GM21381 (cell line): ENCODE data around the gene ARHGAP6.

ENCODE experiments used
- ATAC-seq: cut with Tn5 transposase; IDR thresholded peaks from one replicate; pipeline ENCODE4 v1.9.1; 2021; ENCODE audit warnings: mild to moderate bottlenecking, moderate library complexity; ENCODE audit not compliant: unreplicated experiment

Gene ARHGAP6

DNA sequence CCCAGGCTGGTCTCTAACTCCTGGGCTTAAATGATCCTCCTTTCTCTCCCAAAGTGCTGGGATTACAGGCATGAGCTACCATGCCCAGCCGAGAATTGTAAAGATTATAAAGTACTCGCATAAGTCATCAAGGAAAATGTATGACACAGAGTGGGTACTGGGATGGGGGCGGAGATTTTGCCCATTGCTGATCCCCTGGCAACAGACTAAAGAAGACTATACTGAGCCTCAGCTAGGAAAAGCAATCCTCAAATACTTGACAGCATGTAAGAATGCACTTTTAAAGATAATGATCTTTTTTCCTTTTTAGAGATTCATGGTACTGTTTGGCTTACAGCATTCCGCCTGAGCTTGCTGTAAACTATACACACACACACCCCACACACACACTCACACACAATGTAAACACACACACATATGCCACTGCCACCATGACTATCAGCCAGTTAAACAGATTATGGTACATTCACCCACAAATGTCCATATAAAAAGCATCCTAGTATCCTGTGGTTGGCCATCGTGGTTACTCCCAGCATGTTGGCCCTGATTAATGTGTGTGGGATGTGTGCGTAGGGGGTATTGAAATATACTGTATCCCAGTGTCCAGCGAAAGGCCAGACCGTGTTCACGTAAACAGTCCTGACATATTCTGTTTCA, 259.5 kb downstream of the ARHGAP6 start:
- ATAC-seq = no peak

DNA sequence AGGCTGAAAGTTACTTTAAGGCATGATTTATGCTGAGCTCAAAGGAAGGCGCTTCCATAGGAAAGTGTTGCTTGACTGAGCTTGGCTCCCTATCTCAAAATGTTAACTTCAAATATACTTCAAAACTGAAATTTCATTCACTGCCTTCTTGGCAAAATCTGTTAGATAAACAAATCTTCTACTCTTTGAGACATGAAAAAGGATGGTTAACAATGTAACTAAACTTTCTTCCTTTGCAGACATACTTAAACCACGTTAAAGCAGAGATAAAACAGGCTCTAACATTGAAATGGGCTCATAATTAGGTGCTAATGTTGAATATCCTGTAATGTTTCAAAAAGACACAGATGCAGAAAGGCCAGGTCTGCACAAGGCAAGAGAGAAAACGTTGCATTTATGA, 262.1 kb downstream of the ARHGAP6 start:
- no peak for ATAC-seq

DNA sequence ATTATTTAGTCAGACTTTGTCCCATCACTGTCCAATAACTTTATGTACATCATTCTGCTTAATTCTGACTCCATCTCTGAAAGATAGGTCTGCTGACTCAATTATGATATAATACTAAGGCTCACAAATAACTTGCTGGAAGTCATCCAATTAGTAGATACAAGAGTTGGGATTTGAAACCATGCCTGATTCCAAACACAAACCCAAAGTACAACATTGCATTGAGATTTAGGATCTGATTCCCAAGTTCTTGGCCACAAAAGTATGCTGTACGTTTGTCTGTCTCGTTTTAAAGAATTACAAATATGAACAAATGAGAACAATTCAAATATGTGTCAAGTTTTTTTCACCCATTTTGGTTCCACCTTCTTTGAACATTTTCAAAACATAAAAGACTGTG, 263.8 kb downstream of the ARHGAP6 start:
- ATAC-seq = no peak

DNA sequence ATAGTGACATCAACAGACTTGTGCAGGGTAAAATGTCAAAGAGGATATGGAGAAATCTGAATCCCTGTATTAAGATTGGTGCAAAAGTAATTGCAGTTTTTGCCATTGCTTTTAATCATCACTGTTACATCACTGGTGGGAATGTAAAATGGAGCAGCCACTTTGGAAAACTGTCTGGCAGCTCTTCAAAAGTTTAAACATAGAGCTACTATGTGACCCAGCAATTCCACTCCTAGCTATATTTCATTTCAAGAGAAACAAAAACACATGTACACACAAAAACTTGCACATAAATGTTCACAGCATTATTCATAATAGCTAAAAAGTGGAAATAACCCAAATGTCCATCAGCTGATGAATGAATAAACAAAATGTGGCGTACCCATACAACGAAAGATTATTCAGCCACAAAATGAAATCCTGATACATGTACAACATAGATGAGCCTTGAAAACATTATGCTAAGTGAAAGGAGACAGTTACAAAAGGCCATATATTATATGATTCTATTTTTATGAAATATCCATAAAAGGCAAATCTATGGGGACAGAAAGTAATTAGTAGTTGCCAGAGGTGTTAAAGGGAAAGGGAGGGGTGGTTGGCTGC, 266.1 kb downstream of the ARHGAP6 start:
- ATAC-seq = no peak

DNA sequence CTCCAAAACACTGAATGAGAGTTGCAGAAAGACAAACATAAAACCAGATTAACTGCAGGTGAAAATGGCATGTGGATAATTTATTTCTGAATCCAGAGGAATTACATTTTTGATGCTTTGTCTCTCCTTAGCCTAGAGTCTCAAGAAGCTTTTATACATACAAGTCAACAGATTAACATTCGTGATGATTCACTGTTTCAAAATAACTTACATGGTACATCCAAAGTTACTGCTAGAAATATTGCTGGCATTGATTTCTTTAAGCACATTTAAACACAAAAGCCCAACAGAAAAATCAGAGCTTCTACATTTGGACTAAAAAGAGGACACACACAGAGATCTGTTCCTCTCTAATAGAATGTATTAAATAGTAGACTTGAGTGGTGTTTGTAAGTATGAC, 266.9 kb downstream of the ARHGAP6 start:
- ATAC-seq = no peak

DNA sequence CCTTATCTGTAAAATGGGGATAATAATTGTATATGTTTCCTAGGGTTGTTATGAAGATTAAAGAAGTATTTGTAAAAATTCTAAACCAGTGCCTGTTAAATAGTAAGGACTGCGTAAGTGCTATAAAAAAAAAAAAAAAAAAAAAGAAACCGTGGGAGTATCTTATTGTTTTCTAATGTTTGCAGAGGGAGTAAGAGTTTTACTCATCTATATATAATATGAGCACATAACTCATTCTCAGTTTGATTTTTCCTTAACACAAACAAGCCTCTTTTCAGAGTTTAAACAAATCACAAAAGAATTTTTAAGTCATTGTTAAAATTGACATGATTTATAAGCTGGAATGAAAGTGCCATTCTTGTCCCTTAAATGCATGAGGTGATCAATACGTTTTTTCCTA, 267.6 kb downstream of the ARHGAP6 start:
- ATAC-seq = no peak

DNA sequence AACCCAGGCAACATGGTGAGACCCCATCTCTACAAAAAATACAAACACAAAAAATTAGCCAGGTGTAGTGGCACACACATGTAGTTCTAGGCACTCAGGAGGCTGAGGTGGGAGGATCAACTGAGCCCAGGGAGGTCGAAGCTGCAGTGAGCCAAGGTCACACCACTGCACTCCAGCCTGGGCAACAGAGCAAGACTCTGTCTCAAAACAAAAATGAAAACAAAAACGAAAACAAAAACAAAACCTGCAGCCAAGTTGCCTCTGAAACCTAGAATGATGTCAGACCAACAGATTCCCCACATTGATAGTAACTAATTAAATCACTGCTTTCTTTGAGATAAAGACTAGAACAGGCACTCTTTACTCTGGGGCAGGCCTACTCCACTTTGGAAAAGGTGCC, 268.0 kb downstream of the ARHGAP6 start:
- peak; percentile 92 for ATAC-seq

DNA sequence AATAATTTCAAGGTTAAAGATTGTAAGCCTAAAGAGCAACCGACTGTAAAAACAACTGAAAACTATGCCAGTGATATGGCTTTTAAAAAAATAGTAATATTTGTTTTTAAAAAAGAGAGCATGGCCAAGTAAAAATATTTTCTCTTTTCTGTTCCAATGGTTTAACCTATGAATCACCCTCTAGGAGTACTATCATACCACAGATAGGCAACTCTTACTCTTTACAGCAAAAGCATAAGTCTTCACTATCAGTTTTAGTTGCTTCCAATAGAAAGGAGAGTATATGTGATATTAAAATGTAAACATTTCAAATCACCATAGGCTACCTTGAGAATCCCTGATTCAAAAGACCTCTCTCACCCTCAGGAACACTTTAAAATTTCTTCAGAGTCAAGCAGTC, 269.9 kb downstream of the ARHGAP6 start:
- ATAC-seq = no peak

DNA sequence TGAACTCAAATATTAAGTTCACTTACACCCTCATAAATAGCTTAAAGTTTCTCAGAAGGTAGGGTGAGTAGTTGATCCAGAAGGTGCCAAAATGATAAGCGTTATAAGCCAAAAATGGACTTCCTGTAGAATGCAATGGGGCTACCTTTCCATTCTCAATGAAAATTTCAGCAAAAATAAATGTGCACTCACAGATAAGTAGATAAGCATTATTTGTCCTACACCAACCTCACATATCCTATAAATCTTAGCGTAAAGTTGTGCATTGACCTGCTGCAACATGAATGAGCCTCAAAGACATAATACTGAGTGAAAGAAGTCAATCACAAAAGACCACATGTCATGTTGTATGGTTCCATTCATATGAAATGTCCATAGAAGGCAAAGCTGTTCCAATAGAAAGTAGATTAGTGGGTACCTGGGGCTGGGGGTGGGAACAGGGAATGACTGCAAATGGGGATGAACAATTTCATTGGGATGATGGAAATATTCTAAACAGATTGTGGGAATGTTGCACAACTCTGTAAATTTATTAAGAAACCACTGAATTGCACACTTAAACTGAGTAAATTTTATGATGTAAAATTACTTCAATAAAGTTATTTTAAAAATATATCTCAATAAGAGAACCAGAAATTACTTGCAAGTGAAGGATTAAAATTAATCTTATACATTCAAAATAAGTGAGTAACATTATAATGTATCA, 271.6 kb downstream of the ARHGAP6 start:
- ATAC-seq = no peak

DNA sequence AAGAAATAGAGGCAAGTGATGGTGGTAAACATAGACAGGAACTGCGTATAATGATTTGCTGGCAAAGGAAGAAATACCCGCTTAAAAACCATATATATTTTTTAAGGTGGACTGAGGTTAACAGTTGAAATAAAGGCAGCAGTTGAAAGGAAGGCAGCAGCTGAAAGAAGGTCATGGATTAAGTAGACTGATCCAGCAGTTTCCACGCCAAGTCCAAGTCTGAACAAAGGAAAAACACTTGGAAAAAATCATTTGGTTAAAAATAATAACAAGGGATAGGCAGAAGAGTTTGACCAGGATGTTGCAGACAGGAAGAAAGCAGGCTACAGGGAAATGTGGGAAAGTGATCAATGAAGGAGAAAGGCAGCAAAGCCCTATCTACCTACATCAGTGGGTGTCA, 278.9 kb downstream of the ARHGAP6 start:
- ATAC-seq = no peak

DNA sequence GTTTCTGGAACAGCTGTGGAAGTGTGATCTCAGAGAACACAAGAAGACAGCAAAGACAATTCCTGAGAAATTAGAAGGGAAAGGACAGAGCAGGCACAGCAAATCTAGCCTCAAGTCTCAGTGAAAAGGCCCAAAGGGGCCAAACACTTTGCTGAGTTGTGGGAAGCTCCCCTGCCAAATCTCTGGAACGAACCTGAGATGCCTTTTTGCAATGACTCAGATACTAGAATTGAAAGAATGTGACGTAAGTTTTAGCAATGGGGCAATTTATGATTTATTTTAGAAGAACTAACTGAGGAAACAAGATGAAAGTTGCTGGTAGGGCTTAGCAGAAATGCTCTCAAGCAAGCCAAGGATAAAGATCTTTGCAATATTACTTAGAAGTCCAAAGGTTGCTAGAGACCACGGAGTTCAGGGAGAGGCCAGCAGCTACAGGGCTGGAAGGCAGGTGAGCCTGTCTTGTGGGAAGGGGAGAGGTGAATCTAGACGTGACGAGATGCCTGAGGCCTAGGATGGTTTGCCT, 279.7 kb downstream of the ARHGAP6 start:
- no peak for ATAC-seq

DNA sequence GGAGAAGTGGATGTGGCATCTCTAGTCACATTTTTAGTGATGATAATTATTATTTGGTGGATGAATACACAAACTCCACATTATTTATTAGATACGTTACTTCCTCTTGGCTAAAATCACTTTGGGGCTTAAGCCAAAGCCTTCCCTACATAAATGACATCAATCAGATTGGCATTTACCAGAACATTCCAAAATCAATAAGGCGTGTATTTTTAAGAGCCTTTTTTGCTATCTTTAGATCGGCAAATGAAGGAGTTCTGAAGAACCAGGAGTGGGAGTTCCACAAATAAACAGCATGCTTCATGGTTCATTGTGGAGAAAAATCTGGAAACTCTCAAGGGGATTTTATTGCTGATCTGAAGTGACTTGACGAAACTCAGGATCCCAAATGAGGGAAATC, 282.8 kb downstream of the ARHGAP6 start:
- no peak for ATAC-seq

DNA sequence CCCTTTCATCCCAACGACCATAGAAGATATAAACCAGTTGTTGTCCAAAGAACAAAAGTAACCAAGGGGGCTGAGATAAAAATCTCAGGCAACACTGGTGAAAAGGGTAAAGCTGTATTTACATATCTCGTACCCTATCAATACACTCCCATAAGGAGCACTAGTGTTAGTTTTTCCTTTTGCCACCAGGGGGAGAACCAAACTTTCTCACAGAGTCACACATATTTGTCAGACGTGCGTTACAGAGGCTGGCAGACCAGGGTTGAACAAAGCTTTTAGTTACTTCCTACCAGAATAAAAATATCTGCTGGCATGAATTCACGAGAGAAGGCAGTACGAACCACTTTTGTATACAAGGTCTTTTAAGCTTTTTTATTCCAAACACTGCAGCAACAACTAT, 284.3 kb downstream of the ARHGAP6 start:
- ATAC-seq = peak; percentile 86

DNA sequence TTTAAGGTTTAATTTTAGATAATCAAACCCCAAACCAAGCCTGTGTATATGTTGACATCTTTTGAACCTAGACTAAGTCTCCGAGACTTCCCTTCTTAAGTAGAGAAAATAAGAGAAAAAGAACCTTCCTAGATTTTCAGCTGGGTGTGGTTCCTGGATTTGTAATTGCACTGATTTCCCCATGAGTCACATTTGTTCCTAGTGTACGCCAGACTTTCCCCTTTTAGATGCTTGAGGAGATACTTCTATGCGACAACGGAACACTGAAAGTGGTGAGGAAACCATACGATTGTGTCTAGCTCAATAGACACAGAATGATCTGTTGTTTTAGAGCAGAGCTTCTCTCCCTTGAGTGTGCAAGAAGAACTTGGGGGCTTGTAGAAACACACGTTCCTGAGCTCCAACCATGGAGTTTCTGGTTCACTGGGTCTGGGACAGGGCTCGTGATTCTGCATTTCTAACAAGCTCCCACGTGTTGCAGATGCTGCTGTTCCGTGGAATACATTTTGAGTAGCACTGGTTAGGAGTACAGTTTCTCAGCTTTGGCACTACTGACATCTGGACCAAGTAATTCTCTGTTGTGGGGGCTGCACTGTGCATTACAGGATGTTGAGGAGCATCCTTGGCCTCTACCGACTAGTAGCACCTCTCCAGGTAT, 285.4 kb downstream of the ARHGAP6 start:
- ATAC-seq = no peak

DNA sequence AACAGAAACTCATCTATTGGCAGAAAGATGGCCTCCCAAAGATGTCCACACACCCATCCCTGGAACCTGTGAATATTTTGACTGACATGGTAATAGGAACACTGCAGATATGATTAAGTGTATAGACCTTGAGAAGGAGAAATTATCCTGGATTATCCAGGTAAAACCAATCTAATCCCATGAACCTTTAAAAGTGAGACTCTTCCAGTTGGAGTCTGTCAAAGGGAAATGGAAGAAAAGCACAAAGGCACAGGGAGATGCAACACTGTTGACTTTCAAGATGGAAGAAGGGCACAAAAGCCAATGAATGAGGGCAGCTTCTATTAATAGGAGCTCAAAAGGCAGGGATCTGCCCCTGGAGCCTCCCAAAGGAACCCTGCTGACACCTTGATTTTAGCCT, 289.6 kb downstream of the ARHGAP6 start:
- ATAC-seq = no peak

DNA sequence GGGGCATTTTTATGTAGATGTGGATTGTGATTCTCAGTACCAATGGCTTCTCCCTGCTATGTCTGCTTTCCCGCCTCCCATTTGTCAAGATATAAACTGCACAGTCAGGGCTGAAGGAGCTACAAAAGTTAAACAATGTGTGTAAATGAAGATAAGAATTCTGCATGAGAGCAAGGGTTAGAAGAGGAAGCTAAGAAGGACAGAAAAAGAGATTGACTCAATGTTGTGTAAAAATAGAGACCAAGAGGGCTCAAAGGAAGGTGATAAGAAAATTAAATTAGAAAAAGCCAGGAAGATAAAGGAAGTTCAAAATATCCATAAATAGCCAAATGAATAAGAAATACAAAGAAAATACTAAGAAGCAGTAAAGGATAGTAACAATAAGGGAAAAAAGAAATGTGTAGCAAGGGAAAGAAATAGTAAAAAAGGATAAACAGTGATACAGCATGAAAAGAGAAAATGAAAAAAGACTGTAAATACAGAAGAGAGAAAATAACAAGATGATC, 290.1 kb downstream of the ARHGAP6 start:
- no peak for ATAC-seq

DNA sequence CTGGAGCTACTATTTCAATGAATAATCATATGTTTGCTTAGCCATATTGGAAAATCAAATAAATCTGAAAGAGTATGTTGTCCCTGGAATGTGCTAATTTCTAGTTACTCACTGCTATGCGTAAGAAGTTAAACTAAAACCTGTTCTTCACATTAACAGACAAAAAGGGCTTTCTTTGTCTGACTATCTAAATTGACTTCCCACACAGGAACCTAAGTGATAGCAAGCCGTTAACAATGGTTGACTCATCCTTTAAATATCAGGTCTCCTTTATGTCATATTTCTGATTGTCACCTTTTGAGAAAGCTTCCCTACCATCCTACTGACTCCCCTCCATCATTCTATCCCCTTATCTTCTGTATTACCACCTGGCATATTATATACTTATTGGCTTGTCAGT, 291.1 kb downstream of the ARHGAP6 start:
- no peak for ATAC-seq

DNA sequence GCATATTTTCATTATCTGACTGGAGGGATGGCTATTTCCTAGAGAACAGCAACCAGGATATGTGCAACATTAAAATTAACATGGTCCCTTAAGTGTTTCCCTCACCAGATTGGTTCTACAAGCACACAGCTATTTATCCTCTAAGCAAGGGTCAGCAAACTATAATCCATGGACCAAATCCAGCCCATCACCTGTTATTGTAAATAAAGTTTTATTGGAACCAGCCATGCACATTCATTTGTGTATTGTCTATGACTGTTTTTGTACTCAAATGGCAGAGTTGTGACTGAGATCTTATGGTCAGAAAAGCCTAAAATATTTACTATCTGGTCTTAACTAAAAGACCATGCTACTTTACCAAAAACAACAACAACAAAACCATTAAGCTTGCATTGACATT, 294.6 kb downstream of the ARHGAP6 start:
- no peak for ATAC-seq

DNA sequence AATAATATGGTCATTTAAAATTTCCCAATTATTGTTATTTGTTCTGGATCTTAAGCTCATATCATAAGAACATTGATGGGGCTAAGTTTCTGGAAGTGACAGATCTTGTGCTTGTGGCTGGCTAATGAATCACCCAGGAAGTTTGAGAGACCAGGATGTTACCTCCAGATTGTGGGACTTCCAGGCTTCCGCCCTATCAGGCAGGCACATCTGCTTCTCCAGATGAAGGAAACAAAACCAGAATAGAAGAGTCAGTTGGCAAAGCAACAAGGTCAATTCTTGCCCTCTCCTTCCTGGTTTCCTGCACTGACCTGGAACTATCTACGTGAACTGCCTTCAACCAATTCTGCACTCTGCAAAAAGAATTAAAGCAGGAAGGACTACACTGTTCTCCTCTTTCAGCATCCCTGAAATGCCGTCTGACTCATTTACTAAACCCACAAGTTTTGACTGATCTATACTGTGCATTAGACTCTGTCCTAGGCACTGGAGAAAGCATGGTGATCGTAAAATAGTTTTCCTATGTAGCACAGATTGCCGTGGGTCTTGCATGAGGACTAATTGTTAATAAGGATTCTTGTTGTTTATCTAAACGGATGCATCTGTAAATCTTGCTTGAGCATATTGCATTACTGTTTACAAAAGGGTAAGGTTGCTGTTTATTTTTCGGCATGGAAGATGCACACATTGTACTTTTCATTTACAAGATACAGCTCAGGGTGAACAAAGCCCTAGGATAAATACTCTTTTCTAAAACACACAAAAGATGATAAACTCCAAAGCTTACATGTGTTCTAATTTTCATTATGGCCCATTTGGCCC, 297.9 kb downstream of the ARHGAP6 start:
- ATAC-seq = no peak

DNA sequence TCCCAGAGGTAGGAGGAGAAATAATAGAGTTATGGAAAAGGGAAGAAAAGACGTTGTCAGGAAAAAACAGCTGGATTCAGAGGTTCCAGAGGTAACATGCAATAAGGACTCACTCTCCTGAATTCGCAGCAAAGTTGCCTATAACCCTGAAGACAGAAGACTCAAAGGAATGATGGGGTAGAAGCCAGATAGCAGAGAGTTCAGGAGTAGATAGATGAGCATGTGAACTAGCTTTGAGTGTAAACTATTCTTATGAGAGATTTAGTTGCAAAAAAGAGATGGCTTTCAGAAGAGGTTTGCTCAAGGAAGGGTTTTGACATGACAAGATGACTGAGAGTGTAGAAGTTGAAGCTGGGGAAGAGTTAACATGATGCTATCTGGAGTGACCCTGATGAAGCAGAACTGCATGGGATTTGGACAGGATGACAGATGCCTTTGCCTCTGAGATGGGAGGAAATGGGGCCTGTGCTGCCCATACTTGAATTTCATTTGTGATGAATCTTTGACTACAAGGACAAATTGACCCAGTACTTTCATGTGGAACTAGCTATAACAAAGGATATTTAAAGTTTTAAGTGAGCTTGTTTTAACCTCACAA, 298.6 kb downstream of the ARHGAP6 start:
- no peak for ATAC-seq
